ENCODE measurements around the gene SDF4. TPM values are rescaled to one million over a fixed set of nuclear protein-coding genes. Genes with fewer than 3 reads are reported as not detected.
"Not testable (repeated sequence)": the region's sequence is repeated elsewhere in the genome, so short reads cannot be mapped to it uniquely, and the experiment has no call there.

The SDF4 gene
- total RNA-seq, 1 donor from 2014 or later, result 167 TPM

GRCh38 chr1:1202831-1203560 lies 28.8 kb downstream of the SDF4 start:
- intact Hi-C loops (cut with micrococcal nuclease), result no loop called here

- intact Hi-C loops (cut with micrococcal nuclease), result loop anchor here (1.0 kb wide), 1 partner anchor 57 kb away; no protein-coding TSS in a partner anchor
Observed at GRCh38 chr1:1200876-1201810, 30.7 kb downstream of the SDF4 start.

GRCh38 chr1:1199961-1200875 lies 31.6 kb downstream of the SDF4 start:
- intact Hi-C loops (cut with micrococcal nuclease), result loop anchor here (1.0 kb wide), 1 partner anchor 56 kb away; no protein-coding TSS in a partner anchor

GRCh38 chr1:1199141-1199960 lies 32.5 kb downstream of the SDF4 start:
- intact Hi-C loops (cut with micrococcal nuclease), result no loop called here

- intact Hi-C loops (cut with micrococcal nuclease), result no loop called here
Observed at GRCh38 chr1:1198423-1199140, 33.2 kb downstream of the SDF4 start.

- intact Hi-C loops (cut with micrococcal nuclease), result no loop called here
Observed at GRCh38 chr1:1197551-1198422, 34.0 kb downstream of the SDF4 start.

- intact Hi-C loops (cut with micrococcal nuclease), result no loop called here
Observed at GRCh38 chr1:1197188-1197500, 34.7 kb downstream of the SDF4 start.

GRCh38 chr1:1196431-1197187 lies 35.2 kb downstream of the SDF4 start:
- intact Hi-C loops (cut with micrococcal nuclease), result no loop called here

GRCh38 chr1:1195726-1196125 lies 36.1 kb downstream of the SDF4 start:
- intact Hi-C loops (cut with micrococcal nuclease), result not testable (repeated sequence)

GRCh38 chr1:1194723-1195122 lies 37.1 kb downstream of the SDF4 start:
- intact Hi-C loops (cut with micrococcal nuclease), result no loop called here

GRCh38 chr1:1191734-1192133 lies 40.1 kb downstream of the SDF4 start:
- intact Hi-C loops (cut with micrococcal nuclease), result no loop called here

GRCh38 chr1:1189111-1189510 lies 42.7 kb downstream of the SDF4 start:
- intact Hi-C loops (cut with micrococcal nuclease), result no loop called here

GRCh38 chr1:1187938-1188337 lies 43.9 kb downstream of the SDF4 start:
- intact Hi-C loops (cut with micrococcal nuclease), result no loop called here

GRCh38 chr1:1185101-1185765 lies 46.6 kb downstream of the SDF4 start:
- intact Hi-C loops (cut with micrococcal nuclease), result no loop called here

- intact Hi-C loops (cut with micrococcal nuclease), result no loop called here
Observed at GRCh38 chr1:1183833-1184775, 47.7 kb downstream of the SDF4 start.

GRCh38 chr1:1183221-1183747 lies 48.5 kb downstream of the SDF4 start:
- intact Hi-C loops (cut with micrococcal nuclease), result no loop called here
